ENCODE data around the gene CETP.

DNA sequence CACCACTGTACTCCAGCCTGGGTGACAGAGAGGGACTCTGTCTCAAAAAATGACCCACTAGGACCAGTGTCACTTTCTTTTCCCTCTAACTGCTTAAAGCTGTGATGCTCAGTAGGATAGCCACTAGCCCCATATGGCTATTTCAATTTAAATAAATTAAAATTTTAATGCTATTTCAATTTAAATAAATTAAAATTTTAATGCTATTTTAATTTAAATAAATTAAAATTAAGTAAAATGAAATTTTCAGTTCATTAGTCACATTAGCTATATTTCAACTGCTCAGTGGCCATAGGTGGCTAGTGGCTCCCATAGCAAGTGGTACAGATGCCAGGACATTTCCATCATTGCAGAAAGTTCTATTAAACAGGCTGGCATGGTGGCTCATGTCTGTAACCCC is 70.6 kb downstream of the CETP start:
- TF ChIP-seq, protein P1, sequence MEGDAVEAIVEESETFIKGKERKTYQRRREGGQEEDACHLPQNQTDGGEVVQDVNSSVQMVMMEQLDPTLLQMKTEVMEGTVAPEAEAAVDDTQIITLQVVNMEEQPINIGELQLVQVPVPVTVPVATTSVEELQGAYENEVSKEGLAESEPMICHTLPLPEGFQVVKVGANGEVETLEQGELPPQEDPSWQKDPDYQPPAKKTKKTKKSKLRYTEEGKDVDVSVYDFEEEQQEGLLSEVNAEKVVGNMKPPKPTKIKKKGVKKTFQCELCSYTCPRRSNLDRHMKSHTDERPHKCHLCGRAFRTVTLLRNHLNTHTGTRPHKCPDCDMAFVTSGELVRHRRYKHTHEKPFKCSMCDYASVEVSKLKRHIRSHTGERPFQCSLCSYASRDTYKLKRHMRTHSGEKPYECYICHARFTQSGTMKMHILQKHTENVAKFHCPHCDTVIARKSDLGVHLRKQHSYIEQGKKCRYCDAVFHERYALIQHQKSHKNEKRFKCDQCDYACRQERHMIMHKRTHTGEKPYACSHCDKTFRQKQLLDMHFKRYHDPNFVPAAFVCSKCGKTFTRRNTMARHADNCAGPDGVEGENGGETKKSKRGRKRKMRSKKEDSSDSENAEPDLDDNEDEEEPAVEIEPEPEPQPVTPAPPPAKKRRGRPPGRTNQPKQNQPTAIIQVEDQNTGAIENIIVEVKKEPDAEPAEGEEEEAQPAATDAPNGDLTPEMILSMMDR (IDR thresholded peaks at IDR 0.05), result no peak
- no peak for TF ChIP-seq POLR2A (IDR thresholded peaks at IDR 0.05)

Measured in adrenal gland (tissue), 5 donors.